Measurements from ENCODE around the gene AQP10.
"Not testable (repeated sequence)": the region's sequence is repeated elsewhere in the genome, so short reads cannot be mapped to it uniquely, and the experiment has no call there.

- not testable (repeated sequence) for TF ChIP-seq CTCF, POLR2A (IDR thresholded peaks at IDR 0.05)
Observed at GRCh38 chr1:154287591-154287990, 33.3 kb upstream of the AQP10 start.

Measured in body of pancreas (tissue), 4 donors.